Anterior cingulate cortex (tissue), 58 donors: ENCODE data around the gene C9orf43.
A peak's percentile ranks its signal among the peaks of the same experiment; 100 is the strongest.

Source experiments
- DNase-seq, 58 donors: peaks; one replicate each; lab custom pipeline; 2025; lab: John Stamatoyannopoulos, UW

Gene C9orf43

DNA sequence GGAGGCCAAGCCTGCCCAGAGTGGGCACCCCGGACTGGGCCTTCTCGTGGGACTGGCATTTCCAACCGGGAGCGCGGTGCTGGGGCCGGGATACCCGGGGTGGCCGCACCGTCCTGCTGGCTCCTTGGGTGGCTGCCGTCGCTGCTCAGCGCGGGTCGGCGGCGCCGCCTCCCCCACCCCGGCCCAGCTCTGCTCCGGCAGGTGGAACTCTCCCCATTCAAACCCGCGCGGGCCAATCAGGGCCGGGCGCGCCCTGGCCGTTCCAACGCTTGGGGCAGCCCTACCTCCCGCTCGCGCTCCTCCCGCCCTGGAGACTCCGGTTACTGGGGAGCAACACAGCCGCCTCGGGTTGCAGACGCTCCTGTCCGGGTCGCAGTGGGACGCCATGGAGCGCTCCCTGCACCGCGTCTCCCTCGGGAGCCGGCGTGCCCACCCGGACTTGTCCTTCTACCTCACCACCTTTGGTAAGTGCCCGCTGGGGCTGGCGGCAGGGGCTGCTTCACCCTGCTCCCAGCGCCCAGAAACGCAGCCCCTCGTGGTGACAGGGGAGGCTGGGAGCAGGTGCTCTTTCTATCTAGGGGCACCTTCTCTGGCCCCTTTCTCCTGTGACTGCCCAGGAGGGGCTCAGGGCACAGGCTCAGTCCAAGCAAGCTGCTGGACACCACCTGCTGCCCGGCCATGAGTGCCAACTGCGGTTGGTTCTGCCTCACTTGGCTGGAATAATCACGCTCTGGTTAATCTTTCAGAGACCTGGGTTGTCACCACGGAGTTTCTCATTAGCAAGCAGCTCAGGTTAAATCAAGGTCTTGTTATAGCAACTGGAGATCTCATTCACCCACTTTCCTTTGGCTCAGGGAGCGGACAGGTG lies 53.1 kb downstream of the C9orf43 start, which contains the start of gene RGS3:
TSS of gene RGS3 (plus strand) at position 310 of the 868 bp plus-strand sequence. CDS start at position 386, 76 bp downstream.
- DNase-seq, result peak in 9 of 58 donors; percentile 3 to 28 (median 9)

DNA sequence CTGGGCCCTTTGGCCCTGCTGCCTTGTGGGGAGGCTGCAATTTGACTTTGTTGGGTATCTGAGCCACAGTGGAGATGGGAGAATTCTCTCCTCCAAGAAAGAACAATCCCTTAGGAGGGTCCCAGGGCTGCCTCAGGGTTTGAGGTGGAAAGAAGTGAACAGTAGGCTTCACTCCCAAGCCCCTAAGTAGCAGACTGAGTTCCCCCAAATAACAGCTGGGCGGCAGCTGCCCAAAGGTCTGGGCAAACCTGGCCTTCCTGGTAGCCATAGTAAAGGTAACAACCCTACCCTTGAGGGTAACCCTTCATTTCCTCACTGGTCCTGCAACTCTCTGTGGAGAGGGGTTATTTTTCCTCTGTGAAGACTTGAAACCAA lies 53.7 kb downstream of the C9orf43 start:
- no peak for DNase-seq

DNA sequence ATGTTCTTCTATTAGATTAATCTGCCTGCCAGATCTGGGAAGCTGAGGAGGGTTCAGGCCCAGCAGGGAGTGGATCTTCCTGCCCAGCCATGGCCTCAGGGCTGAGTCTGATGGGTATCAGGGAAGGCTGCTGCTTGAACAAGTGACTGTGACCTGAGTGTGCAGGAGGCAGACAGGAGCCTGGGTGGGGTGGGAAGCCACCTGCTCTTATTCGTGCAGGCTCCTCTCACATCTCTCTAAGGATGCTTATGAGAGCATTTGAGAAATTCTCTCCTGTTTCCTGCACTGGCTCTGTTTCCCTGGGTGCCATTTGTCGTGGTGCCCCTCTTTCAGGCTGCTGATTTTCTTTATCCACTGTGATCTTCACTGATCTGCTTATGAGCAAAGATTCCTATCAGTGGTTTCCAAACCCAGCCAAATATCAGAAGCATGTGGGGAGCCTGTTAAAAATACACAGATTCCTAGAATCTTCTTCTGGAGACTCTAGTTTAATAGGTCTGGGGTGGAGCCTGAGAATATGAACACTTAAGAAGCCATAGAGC lies 55.1 kb downstream of the C9orf43 start:
- no peak for DNase-seq

DNA sequence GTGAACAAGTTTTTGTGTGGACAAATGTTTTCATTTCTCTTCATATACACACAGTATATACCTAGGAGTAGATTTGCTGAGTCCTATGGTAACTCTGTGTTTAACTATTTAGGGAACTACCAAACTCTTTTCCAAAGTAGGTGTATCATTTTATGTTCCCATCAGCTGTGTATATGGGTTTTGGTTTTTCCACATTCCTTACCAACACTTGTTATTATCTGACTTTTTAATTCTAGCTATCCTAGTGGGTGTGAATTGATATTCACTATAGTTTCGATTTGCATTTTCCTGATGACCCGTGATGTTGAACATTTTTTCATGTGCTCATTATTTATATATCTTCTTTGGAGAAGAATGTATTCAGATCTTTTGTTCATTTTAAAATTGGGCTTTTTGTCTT lies 56.6 kb downstream of the C9orf43 start:
- no peak for DNase-seq

DNA sequence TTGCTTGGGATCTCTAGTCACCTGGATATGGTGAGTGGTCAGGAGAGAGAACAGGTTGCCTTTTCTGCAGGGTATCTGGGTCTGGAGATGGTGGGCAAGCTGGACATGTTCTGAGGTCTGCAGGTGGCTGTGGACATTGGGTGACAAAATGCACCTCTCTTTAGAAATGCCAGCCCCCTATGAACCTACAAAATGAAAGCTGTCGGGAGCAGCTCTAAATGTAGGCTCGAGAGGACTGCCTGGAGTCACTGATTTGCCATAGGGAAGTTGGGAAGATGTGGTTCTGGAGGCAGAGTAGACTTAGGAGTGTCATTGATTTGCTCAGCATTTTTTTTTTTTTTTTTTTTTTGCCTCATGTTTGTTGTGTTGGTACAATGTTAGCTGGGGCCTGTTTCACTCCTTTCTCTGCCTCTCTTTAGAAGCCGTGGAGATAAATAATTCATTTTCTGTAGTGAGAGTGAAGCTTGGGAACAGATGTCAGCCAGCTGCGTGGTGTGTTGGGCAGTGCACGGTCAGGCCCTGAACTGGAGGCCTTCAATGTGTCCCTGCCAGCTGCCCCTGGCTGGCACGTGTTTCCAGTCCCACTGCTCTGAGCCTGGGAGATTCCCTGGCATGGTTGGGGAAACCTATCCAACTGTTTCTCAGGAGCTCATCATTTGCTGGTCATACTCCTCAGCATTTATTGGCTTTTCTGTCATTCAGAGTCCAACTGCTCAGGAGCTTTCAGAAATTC lies 58.3 kb downstream of the C9orf43 start:
- peak in 28 of 58 donors; percentile 5 to 59 (median 27) for DNase-seq

DNA sequence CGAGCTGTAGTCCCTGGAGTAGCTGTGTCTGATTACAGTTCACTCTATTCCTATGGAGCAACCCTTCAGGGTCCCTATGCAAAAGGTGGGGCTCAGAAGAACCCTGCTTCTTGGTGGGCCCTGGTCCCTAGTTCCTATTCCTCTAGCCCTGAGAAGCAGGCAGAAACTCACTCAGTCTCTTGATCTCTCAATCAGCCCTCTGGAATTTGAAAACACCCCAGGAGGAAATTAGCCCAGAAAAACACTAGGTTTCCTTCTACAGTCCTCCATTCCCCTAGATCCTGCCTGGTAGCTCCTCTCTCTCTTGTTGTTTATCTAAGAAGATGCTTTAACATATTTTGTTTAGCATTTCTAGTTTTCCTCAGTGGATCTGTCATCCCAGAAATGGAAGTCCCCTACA lies 60.6 kb downstream of the C9orf43 start:
- no peak for DNase-seq

DNA sequence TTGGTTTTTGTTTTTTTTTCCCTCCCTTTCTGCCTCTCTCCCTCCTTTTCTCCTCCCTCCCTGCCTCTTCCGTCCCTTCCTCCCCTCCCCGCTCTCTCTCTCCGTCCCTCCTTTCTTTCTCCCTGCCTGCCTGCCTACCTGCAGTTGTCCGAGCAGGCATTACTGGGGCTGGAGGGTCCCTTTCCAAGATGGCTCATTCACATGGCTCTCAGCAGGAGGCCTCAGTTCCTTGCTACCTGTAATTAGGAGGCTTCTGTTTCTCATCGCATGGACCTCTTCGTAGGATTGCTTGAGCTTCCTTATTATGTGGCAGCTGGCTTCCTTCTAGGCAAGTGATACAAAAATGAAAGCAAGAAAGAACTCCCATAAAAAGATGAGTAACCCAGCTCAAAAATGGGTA lies 61.0 kb downstream of the C9orf43 start:
- no peak for DNase-seq

DNA sequence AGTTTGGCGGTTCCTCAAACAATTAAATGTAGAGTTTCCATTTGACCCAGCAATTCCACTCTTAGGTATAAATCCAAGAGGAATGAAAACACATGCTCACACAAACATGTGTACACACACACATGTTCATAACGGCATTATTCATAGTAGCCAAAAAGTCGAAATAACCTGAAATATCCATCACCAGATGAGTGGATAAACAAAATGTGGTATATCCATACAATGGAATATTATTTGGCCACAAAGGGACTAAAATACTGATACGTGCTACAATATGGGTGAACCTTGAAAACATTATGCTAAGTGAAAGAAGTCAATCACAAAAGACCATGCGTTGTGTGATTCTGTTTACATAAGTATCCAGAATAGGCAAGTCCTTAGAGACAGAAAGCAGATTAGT lies 61.7 kb downstream of the C9orf43 start:
- DNase-seq, result no peak

DNA sequence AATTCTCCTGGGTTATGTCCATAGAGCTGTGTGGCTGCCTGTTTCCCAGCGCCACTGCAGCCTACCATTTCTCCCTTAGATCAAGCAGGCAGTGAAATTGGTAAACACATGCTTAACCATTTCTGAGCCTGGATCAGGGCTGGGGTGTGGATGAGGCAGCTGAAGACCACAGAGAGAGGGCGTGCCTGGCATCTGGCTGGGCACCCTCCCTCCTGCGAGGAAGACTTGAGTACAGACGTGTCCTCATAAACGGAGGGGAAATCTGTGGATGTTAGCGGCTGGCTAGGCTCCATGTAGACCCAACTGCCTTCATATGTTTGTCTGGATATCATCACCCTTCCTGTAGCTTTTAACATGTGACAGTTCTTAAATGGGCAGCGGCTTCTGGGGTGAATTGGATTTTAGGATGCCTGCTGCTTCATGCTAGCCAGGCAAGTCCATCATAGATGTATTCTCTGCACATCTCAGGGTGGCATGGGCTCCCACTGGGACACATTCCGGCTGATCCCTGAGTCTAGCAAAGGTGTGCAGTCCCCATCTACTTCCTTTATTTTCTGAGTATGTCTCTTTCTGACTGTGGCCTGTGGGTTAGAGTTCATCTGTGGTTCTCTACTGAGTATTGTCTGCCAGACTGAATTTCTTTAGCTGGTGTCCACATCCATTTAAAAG lies 63.9 kb downstream of the C9orf43 start:
- no peak for DNase-seq

DNA sequence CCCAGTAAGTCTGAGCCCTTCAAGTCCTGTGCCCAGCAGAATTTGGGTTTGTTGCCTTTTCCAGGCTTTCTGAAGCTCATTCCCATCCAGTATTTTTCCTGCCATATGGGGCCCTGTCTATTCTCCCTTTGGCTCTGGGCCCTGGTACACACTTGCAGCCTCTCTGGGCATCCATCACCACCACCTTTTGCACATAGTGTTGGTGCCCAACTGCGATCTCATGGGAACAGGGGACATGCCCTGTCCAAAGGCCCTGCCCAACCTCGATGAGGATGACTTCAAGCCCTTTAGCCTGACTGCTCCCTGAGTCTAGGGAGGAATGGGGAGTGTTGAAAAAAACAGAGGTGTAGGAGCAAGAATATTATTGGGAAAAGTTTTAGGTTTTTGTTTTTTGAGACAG lies 64.5 kb downstream of the C9orf43 start:
- DNase-seq, result no peak

DNA sequence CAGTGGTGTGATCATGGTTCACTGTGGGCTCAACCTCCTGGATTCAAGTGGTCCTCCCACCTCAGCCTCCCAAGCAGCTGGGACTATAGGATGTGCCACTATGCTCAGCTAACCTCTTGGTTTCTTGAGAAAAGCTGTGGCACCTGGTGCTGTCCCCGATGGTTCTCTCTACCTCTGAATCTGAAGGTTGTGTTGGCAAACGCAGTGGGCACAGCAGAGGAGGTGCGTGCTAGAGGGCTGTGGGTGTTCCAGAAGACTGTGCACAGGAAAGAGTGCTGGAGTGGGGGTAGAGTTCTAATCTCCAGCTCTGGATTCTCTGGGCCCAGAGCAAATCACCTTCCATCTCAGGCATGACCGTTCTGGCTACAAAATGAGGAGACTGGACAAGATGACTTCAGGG lies 65.4 kb downstream of the C9orf43 start:
- no peak for DNase-seq

DNA sequence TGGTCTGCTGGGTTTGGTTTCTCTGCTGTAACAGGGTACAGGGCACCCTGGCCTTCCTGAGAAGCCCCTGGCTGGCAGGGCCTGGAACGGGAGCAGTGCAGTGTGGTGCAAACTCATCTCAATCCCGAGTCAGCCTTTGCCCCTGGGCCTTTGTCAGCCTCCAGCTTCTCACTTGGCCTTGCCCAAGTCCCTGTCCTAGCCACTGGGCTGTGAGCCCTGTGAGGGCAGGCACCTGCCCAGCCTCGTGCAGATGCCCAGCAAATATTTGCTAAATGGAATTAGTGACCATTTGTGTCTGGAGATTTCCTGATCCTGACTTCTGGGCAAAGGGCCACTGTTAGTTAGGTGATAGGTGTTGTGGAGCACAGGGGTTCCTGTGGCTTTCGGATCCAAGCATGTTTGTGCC lies 66.0 kb downstream of the C9orf43 start:
- no peak for DNase-seq

DNA sequence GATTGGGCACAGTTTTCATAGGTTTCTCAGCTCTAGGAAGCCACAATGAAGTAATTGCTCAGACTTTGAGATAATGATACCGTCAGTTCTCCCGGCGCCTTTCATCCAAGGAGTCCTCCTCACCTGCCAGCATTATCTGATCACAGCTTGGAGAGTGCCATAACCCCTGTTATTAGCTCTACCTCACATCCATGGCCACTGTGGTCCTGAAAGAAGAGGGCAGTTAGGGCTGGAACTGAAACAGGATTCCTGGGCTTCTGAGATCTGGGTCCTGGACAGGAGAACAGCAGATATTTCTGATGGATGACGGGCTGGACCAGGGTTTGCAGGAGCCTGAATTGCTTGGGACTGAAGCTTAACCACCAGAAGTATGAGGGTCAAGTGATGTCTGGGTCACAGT lies 66.5 kb downstream of the C9orf43 start:
- no peak for DNase-seq

DNA sequence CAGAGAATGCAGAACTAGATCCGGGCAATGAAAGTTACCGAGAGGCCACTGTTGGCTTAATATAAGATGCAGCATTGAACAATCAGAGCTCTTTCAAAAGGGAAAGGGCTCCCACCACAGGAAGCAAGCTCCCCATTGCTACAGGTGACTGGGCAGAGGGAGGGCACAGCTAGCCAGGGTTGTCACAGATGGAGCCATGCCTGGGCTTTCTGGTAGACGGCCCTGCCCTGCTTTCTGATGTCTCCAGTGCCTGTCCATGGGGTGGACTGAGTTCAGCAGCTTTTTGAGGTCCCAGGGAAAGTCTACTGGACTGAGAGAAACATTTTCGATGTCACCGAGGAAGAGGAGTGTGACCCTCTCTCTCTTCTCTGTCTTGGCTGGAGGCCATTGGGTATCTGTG lies 67.1 kb downstream of the C9orf43 start:
- no peak for DNase-seq

DNA sequence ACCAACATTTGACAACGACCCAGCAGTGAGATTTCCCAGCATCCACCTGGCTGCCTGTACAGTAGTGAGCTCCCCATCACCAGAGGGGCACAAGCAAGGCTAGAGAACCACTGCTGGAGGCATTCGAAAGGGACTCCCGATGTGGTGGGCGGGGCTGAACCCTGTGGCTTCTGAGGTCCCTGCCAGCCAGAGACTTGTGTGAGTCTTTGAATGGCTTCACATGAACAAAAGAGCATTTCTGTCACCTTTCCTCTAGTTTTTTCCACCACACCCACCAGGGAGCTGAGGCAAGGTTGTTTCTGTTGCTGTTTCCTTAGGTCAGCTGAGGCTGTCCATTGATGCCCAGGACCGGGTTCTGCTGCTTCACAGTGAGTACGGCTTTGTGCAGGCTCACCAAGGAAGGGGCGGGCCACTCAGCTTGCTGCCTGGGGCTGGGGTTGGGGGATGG lies 68.7 kb downstream of the C9orf43 start:
- no peak for DNase-seq
